Astrocyte of the hippocampus (primary cell): Measurements from ENCODE around the gene NMNAT2.

ENCODE experiments used
- DNase-seq: peaks from one replicate; pipeline ENCODE4 v3.0.0; 2011; ENCODE audit warnings: low read depth, low spot score

NMNAT2 gene

GRCh38 chr1:183239220-183239742 is 178.9 kb downstream of the NMNAT2 start:
- DNase-seq: no peak

DNA sequence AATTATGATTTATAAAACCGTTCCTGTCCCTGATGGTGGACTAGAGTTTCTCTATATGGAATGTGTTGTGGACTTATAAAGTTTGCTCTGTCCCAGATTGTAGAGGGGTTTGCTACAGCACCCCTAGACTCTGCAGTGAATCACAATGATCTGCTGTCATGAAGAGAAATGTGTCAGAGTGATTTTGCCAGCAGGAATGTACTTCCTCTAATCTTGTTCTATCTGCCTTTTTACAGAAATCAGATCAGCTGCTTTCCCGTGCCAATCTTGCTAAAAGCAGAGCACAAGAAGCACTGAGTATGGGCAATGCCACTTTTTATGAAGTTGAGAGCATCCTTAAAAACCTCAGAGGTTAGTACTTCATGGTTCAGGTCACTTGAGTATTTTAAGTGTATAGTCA is 180.1 kb downstream of the NMNAT2 start:
- peak; percentile 39 for DNase-seq

GRCh38 chr1:183237046-183237445 is 181.1 kb downstream of the NMNAT2 start:
- no peak for DNase-seq

DNA sequence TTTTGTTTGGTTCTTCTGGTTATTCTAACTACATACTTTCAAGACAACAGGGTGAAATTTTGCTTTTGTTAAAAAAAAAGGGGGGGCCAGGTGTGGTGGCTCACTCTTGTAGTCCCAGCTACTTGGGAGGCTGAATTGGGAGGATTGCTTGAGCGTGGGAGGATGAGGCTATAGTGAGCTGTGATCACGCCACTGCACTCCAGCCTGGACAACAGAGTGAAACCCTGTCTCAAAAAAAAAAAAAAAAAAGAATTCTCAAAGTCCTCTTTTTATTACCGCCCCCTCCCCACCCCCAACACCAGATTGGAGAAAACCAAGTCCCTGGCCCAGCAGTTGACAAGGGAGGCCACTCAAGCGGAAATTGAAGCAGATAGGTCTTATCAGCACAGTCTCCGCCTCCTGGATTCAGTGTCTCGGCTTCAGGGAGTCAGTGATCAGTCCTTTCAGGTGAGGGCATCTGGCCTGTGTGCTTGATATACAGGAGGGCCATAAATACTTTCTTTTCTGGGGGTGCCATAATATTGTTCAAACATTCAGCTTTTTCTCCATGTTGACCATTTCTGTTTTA is 181.9 kb downstream of the NMNAT2 start:
- no peak for DNase-seq

DNA sequence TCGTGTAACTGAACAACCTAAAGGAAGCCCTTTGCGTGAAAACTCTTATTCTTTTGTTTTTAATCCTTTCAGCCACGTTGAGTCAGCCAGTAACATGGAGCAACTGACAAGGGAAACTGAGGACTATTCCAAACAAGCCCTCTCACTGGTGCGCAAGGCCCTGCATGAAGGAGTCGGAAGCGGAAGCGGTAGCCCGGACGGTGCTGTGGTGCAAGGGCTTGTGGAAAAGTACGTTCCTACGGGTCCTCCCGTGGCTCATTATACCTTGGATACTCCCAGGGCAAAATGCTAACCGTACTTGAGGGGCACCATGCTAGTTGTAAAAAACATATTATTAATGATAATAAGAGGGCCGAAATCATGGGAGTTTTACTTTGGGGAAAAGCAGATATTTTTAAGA is 182.7 kb downstream of the NMNAT2 start:
- no peak for DNase-seq

DNA sequence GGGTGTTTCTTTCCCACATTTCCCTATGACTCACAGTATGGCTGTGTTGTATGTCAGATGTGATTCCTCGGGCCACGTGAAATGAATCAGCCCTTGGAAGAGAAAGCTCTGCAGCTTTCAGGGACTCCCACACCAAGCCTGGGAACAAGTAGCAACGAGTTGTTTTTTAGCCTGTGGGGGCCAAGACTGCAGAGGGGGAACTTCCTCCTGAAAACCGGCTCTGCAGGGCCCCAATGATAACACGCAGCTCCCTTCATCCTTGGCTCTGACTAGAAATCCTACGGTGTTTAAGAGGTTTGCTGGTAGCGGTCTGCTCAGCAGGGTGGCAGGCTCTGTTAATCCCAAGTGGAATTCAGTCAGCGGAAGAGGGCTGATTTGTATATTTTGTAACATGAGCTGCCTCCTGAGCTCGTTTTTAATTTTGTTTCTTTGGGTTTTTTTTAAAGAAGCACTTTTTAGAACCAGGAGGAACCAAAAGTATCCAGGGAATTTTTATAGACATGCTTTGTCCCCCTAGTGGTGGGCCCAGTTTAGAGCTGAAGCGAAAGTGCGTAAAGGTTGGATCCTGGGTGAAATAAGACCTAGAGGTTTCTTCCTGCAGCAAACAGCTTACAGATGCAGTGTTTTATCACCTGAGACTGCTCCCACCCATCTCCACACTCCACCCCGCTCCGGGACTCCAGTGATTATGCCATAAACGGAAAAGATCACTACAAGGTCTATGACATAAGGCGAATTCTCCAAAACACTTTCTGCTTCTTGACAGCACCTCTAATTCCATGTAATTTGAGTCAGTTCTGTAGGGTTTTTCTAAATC is 183.3 kb downstream of the NMNAT2 start:
- peak; percentile 95 for DNase-seq

- DNase-seq: no peak
Measured at GRCh38 chr1:183233113-183233512, 185.1 kb downstream of the NMNAT2 start.

- DNase-seq: no peak
Measured at GRCh38 chr1:183231545-183231944, 186.6 kb downstream of the NMNAT2 start.

DNA sequence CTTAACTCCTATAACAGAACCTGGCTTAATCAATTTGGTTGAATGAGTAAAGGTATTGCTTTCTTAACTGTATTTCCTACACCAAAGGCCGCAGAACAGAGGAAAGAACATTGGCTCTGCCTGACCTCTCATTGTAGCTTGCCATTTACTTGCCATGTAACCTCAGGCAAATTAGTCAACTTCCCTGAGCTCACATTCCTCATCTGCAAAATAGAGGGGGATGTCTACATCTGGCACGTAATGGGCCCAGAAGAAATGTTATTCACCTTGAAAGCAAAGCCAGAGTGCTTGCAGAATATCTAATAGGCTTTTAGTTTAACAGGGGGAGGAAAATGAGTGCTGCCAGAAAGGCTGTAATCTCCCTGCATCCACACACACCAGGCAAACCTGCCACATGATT is 187.8 kb downstream of the NMNAT2 start:
- DNase-seq: peak; percentile 36

DNA sequence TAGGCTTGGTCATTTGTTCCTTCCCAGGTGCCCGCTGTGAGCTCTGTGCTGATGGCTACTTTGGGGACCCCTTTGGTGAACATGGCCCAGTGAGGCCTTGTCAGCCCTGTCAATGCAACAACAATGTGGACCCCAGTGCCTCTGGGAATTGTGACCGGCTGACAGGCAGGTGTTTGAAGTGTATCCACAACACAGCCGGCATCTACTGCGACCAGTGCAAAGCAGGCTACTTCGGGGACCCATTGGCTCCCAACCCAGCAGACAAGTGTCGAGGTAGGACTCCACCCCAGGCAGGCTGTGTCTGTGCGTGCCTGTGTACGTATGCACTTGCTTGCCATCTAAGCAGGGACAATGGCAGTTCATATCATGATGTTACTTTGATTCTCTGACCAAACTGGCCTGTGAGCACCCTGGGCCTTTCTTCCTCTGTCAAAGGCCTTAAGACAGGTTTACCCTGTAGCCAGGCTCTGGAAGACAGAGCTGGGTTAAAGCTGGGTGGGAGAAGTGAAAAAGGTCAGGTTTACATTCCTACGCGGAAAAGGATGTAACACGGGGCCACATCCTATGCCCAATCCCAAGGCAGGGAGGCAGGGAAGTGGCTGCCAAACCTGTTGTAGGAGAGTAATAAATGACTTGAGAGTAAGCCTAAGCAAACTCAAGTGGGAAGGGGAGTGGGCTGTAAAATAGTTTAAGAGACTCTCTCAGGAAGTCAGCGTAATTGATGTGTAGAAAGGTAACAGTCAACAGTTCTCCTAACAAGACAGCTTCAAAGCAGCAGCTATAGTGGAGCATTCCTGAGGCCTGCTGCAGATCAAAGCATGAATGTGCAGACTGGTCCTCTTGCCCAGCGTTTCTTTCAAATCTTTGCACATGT is 189.6 kb downstream of the NMNAT2 start:
- no peak for DNase-seq

GRCh38 chr1:183227422-183228346 is 190.5 kb downstream of the NMNAT2 start:
- DNase-seq: peak; percentile 55

- DNase-seq: no peak
Measured at GRCh38 chr1:183226963-183227362, 191.2 kb downstream of the NMNAT2 start.

DNA sequence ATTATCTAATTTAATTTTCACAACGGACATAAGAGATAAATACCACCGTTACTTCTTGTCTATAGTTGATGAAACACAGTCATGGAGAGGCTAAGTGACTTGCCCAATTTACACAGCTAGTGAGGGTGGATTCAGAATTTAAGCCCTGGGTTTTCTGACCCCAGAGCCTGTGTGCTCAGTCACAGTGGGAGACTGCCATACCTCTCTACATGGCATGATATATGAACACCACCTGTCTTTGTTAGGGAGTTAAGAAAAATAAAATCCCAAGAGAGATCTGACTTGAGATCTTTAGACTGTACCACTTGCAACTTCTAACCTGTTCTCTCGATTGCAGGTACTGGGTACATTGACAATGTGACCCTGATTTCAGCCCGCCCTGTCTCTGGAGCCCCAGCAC is 191.8 kb downstream of the NMNAT2 start:
- DNase-seq: no peak

DNA sequence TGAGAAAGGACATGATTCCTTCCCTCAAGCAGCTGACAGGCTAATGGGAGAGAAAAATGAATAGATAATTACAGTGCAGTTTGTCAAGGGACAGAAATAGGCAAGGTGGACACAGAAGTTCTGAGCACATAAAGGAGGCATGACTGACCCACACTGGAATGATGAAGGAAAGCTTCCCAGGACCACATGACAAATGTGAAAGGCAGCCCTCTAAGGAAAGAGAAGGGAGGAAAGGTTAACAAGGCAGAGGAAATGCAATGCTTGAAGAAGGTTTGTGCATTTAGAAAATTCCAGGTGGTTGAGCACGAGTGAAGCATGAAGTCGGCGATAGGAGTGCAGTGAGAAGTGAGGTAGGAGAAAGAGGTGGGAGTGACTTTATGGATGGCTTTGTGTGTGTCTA is 194.7 kb downstream of the NMNAT2 start:
- peak; percentile 17 for DNase-seq

DNA sequence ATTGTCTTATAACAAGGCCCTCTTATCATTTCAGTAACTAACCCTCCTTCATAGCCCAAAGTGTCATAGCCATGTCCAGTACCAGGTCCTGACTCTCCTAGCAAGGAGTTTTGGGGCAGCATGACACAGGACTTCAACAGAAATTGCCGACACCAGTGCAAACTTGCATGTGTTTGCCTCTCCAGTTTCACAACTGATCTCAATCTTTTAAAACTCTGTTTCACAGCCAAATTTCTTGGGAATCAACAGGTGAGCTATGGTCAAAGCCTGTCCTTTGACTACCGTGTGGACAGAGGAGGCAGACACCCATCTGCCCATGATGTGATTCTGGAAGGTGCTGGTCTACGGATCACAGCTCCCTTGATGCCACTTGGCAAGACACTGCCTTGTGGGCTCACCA is 195.3 kb downstream of the NMNAT2 start:
- no peak for DNase-seq

- DNase-seq: no peak
Measured at GRCh38 chr1:183219616-183220009, 198.6 kb downstream of the NMNAT2 start.

- DNase-seq: peak; percentile 20
Measured at GRCh38 chr1:183218971-183219615, 199.1 kb downstream of the NMNAT2 start.

GRCh38 chr1:183218027-183218618 is 200.1 kb downstream of the NMNAT2 start:
- no peak for DNase-seq

- DNase-seq: no peak
Measured at GRCh38 chr1:183215936-183216335, 202.2 kb downstream of the NMNAT2 start.

- no peak for DNase-seq
Measured at GRCh38 chr1:183215076-183215720, 203.0 kb downstream of the NMNAT2 start.
